H1 (cell line): ENCODE data around the gene P4HB. TPM values are rescaled to one million over a fixed set of nuclear protein-coding genes. Genes with fewer than 3 reads are reported as not detected.

ENCODE experiments used
- CTCF ChIA-PET: fragments of 300-600 bp; sonication (Branson Sonifier 250); formaldehyde crosslinking; loops from one replicate; lab custom pipeline; 2021; ENCODE audit not compliant: partially characterized antibody; lab: Charles Lee
- POLR2A ChIA-PET: fragments of 300-600 bp; sonication (Branson Sonifier 250); formaldehyde crosslinking; loops from one replicate; lab custom pipeline; 2021; ENCODE audit warnings: inconsistent platforms; ENCODE audit not compliant: partially characterized antibody; lab: Charles Lee
- DNase-seq, 2 experiments: peaks; one replicate each; pipeline versions ENCODE4 v3.0.0 to v3.0.0-alpha.2; 2010 to 2022; ENCODE audit warnings: low spot score in 2 of 2, low read depth in 1 of 2, mixed read lengths in 1 of 2
- FAIRE-seq: peaks from 2 replicates; lab custom pipeline; 2011; peaks lifted over from hg19 to GRCh38; lab: Jason Lieb, UNC
- H2AFZ ChIP-seq: 2 replicates; pipeline ENCODE4 v1.8.1; 2012; ENCODE audit warnings: low read length, inconsistent platforms
- H2AK5ac ChIP-seq: 2 replicates; pipeline ENCODE4 v1.6.1; 2013; ENCODE audit warnings: low read depth, low read length
- H2BK120ac ChIP-seq: replicated peaks from 2 replicates; pipeline ENCODE3; 2013; ENCODE audit warnings: low read depth, low read length, inconsistent platforms
- H2BK12ac ChIP-seq: 2 replicates; pipeline ENCODE4 v1.6.1; 2013; ENCODE audit warnings: low read depth, low read length
- H2BK15ac ChIP-seq: 2 replicates; pipeline ENCODE4 v1.6.1; 2013; ENCODE audit warnings: low read length
- H2BK20ac ChIP-seq: 2 replicates; pipeline ENCODE4 v1.6.1; 2013; ENCODE audit warnings: low read length
- H2BK5ac ChIP-seq: 2 replicates; pipeline ENCODE4 v1.6.1; 2013; ENCODE audit warnings: low read depth, low read length
- H3K14ac ChIP-seq: 2 replicates; pipeline ENCODE4 v1.6.1; 2013; ENCODE audit warnings: inconsistent platforms; ENCODE audit not compliant: insufficient read length
- H3K18ac ChIP-seq: 2 replicates; pipeline ENCODE4 v1.6.1; 2013; ENCODE audit warnings: low read length; ENCODE audit errors: extremely low read depth
- H3K23ac ChIP-seq: 2 replicates; pipeline ENCODE4 v1.6.1; 2013; ENCODE audit warnings: inconsistent platforms; ENCODE audit not compliant: insufficient read length
- H3K23me2 ChIP-seq: 2 replicates; pipeline ENCODE4 v1.6.1; 2013; ENCODE audit warnings: low read depth, low read length
- H3K27ac ChIP-seq: 2 replicates; pipeline ENCODE4 v1.6.1; 2011; ENCODE audit warnings: low read depth, low read length, inconsistent platforms
- H3K27me3 ChIP-seq, 4 experiments: replicated peaks in 1 of 4; 1 replicate in 1 of 4; 2 replicates in 3 of 4; pipeline versions ENCODE4 v1.6.1 to v1.8.1; 2011 to 2013; ENCODE audit warnings: low read length in 3 of 4, mild to moderate bottlenecking in 3 of 4, inconsistent platforms in 2 of 4, mixed read lengths in 2 of 4, moderate library complexity in 1 of 4; ENCODE audit not compliant: control insufficient read depth in 3 of 4, insufficient read depth in 3 of 4; ENCODE audit errors: extremely low read depth in 1 of 4
- H3K36me3 ChIP-seq, 4 experiments: 2 replicates each; pipeline versions ENCODE4 v1.6.1 to v1.8.1; 2011 to 2013; ENCODE audit warnings: mild to moderate bottlenecking in 4 of 4, low read length in 3 of 4, moderate library complexity in 2 of 4, control low read depth in 1 of 4, inconsistent platforms in 1 of 4; ENCODE audit not compliant: insufficient read depth in 4 of 4, control insufficient read depth in 2 of 4
- H3K4ac ChIP-seq: replicated peaks from 2 replicates; pipeline ENCODE3; 2013; ENCODE audit warnings: low read length, low read depth, mixed read lengths, inconsistent platforms; ENCODE audit not compliant: insufficient read length
- H3K4me1 ChIP-seq, 4 experiments: replicated peaks in 1 of 4; 1 replicate in 1 of 4; 2 replicates in 3 of 4; pipeline versions ENCODE4 v1.6.1 to v1.8.1; 2011 to 2013; ENCODE audit warnings: low read length in 3 of 4, inconsistent platforms in 2 of 4, mixed read lengths in 1 of 4; ENCODE audit not compliant: insufficient read depth in 4 of 4, control insufficient read depth in 3 of 4
- H3K4me2 ChIP-seq, 2 experiments: 2 replicates each; pipeline versions ENCODE4 v1.6.1 to v1.8.1; 2011 to 2013; ENCODE audit warnings: low read depth in 2 of 2, low read length in 2 of 2, control low read depth in 1 of 2, inconsistent platforms in 1 of 2, mild to moderate bottlenecking in 1 of 2; ENCODE audit not compliant: insufficient read depth in 1 of 2
- H3K4me3 ChIP-seq, 4 experiments: fragments of 200-600, 300-600 bp in 1 of 4; sonication (generic), shearing (Covaris generic), sonication (Bioruptor Twin) in 1 of 4; 2 replicates each; pipeline versions ENCODE4 v1.5.1 to v1.8.1; 2011 to 2016; ENCODE audit warnings: low read length in 4 of 4, low read depth in 3 of 4, control low read depth in 2 of 4, inconsistent platforms in 2 of 4, mild to moderate bottlenecking in 2 of 4, mixed read lengths in 1 of 4, moderate library complexity in 1 of 4; ENCODE audit not compliant: insufficient read depth in 2 of 4; ENCODE audit errors: extremely low read depth in 1 of 4
- H3K56ac ChIP-seq: replicated peaks from 2 replicates; pipeline ENCODE3; 2013; ENCODE audit warnings: low read depth, mild to moderate bottlenecking, mixed read lengths, low read length, inconsistent platforms; ENCODE audit not compliant: insufficient read length
- H3K79me1 ChIP-seq: 2 replicates; pipeline ENCODE4 v1.6.1; 2013; ENCODE audit warnings: low read depth, low read length, control low read depth
- H3K79me2 ChIP-seq, 2 experiments: 2 replicates each; pipeline versions ENCODE4 v1.6.1 to v1.8.1; 2012 to 2013; ENCODE audit warnings: low read length in 2 of 2, mild to moderate bottlenecking in 2 of 2, inconsistent platforms in 1 of 2; ENCODE audit not compliant: insufficient read depth in 2 of 2, control insufficient read depth in 1 of 2
- H3K9ac ChIP-seq, 4 experiments: replicated peaks in 1 of 4; 1 replicate in 1 of 4; 2 replicates in 3 of 4; pipeline versions ENCODE4 v1.6.1 to v1.8.1; 2011 to 2013; ENCODE audit warnings: low read depth in 3 of 4, low read length in 3 of 4, control low read depth in 2 of 4, mild to moderate bottlenecking in 2 of 4, moderate library complexity in 2 of 4, inconsistent platforms in 1 of 4; ENCODE audit errors: extremely low read depth in 1 of 4
- H3K9me3 ChIP-seq, 2 experiments: 2 replicates each; pipeline versions ENCODE4 v1.6.1 to v1.8.1; 2012 to 2013; ENCODE audit warnings: mild to moderate bottlenecking in 2 of 2, moderate library complexity in 2 of 2, control low read depth in 1 of 2, inconsistent platforms in 1 of 2, low read depth in 1 of 2, low read length in 1 of 2, mixed read lengths in 1 of 2; ENCODE audit not compliant: insufficient read depth in 2 of 2
- H4K20me1 ChIP-seq, 2 experiments: replicated peaks in 1 of 2; 2 replicates each; pipeline versions ENCODE3 to v1.8.1; 2011 to 2013; ENCODE audit warnings: inconsistent platforms in 2 of 2, low read length in 2 of 2, mild to moderate bottlenecking in 1 of 2; ENCODE audit not compliant: insufficient read depth in 2 of 2, control insufficient read depth in 1 of 2
- H4K5ac ChIP-seq: 2 replicates; pipeline ENCODE4 v1.6.1; 2013; ENCODE audit warnings: low read length, low read depth, mixed read lengths, inconsistent platforms; ENCODE audit not compliant: insufficient read length
- H4K8ac ChIP-seq: 2 replicates; pipeline ENCODE4 v1.8.0; 2013; ENCODE audit warnings: mild to moderate bottlenecking, moderate library complexity, low read length, inconsistent platforms; ENCODE audit not compliant: insufficient read depth; ENCODE audit errors: extremely low read depth
- H4K91ac ChIP-seq: replicated peaks from 2 replicates; pipeline ENCODE3; 2013; ENCODE audit warnings: low read length, mixed read lengths, inconsistent platforms; ENCODE audit not compliant: insufficient read length
- ASH2L ChIP-seq: fragments of 200-600, 300-600 bp; sonication (generic); IDR thresholded peaks from one replicate; pipeline ENCODE4 v1.7.1; 2017; ENCODE audit warnings: low read length
- CBX5 ChIP-seq: fragments of 300-800, 300-1000 bp; sonication (generic); IDR thresholded peaks from 2 replicates; pipeline ENCODE4 v1.7.1; 2016; ENCODE audit warnings: antibody characterized with exemption, low read length, low read depth
- KDM5A ChIP-seq: fragments of 200-600 bp; IDR thresholded peaks from 2 replicates; pipeline ENCODE4 v1.7.1; 2012; ENCODE audit warnings: mild to moderate bottlenecking, low read length, inconsistent platforms, mixed read lengths
- POU5F1 ChIP-seq: IDR thresholded peaks from 2 replicates; pipeline ENCODE4 v1.6.1; 2011; ENCODE audit warnings: low read depth, mild to moderate bottlenecking, low read length, moderate library complexity
- RAD21 ChIP-seq, 2 experiments: IDR thresholded peaks in 1 of 2; conservative IDR thresholded peaks in 1 of 2; 2 replicates each; pipeline ENCODE4 v1.6.1; 2011; ENCODE audit warnings: low read depth in 2 of 2, low read length in 2 of 2, improper control_type of control experiment in 1 of 2, inconsistent platforms in 1 of 2, mild to moderate bottlenecking in 1 of 2, moderate library complexity in 1 of 2
- TAF1 ChIP-seq: IDR thresholded peaks from 2 replicates; pipeline ENCODE4 v1.6.1; 2011; ENCODE audit warnings: mild to moderate bottlenecking, low read depth, low read length
- TAF7 ChIP-seq: optimal IDR thresholded peaks from 2 replicates; pipeline ENCODE3; 2011; ENCODE audit warnings: low read depth, mild to moderate bottlenecking, inconsistent platforms, low read length, moderate library complexity, borderline replicate concordance
- WGBS, 2 experiments: shearing (Covaris generic) in 1 of 2; methylation state at CpG; one replicate each; pipeline versions ENCODE4 v1.1.6 to v1.1.7; 2013 to 2015; ENCODE audit warnings: low lambda C conversion rate in 2 of 2, mixed read lengths in 2 of 2, inconsistent platforms in 1 of 2, low coverage in 1 of 2, missing lambda C conversion rate in 1 of 2; ENCODE audit not compliant: insufficient replicate concordance in 2 of 2, insufficient coverage in 1 of 2, insufficient read length in 1 of 2; ENCODE audit errors: extremely low coverage in 1 of 2, missing lambda C conversion rate in 1 of 2; 5-methylcytosine and 5-hydroxymethylcytosine counted together
- polyA plus RNA-seq, 7 experiments: library from polyadenylated mRNA; depleted of rRNA in 3 of 7; stranded (reverse) in 5 of 7; unstranded in 2 of 7; fragments of >200 nt in 5 of 7; fragments of 200-250 nt in 2 of 7; gene quantifications; 1 replicate in 5 of 7; 2 replicates in 1 of 7; 4 replicates in 1 of 7; pipeline versions ENCODE4 v1.2.1 to v1.2.3, GENCODE V29; 2011 to 2013; ENCODE audit warnings: missing spikeins in 2 of 7, mixed read lengths in 2 of 7
- total RNA-seq: library from RNA; stranded (reverse); fragmentation: NEBNext Ultra II Directional; extraction: Animal tissue kit (Norgen Biotek cat#: 25700); gene quantifications from 2 replicates; pipeline ENCODE4 v1.2.1, GENCODE V29; 2021

The P4HB gene
- total and polyA plus RNA-seq, 2 of the 8 experiments (the other 6 are each of a cell fraction or from before 2014, with no cell fraction given), result 41.4 to 379 TPM

GRCh38 chr17:81858170-81858966, 2.0 kb downstream of the P4HB start:
- Histone ChIP-seq H3K79me2 (peaks cover 13 to 44% of the 10 kb centered on the region in 2 experiments), H3K18ac (no peak overlapping the region), H2AFZ (no peak overlapping the region), H3K4ac (no peak overlapping the region), H3K4me1 (peaks cover 0 to 5% (median 5%) of the 10 kb centered on the region in 4 experiments; a peak in 5 of 7 replicates), H4K8ac (peak overlapping the region; percentile 73; the same call in 1 of the 2 replicates), H3K27ac (no peak overlapping the region), H4K5ac (no peak overlapping the region), H3K56ac (no peak overlapping the region), H2BK20ac (no peak overlapping the region), H3K36me3 (peaks cover 19 to 41% (median 28%) of the 10 kb centered on the region in 4 experiments; a peak in 7 of 8 replicates), H2BK15ac (no peak overlapping the region), H2AK5ac (no peak overlapping the region), H4K91ac (peak overlapping the region; percentile 56), H3K4me2 (peak overlapping the region; percentile 79 to 92; a peak in 2 of 4 replicates), H2BK5ac (no peak overlapping the region), H3K23me2 (peaks cover 8% of the 10 kb centered on the region), H3K14ac (no peak overlapping the region), H3K23ac (no peak overlapping the region), H3K9ac (0 out of 7 replicates have a peak overlapping the region, but pooled peaks of 1 of the 4 experiments have one; percentile 4), H2BK120ac (no peak overlapping the region), H4K20me1 (peaks cover 7 to 20% of the 10 kb centered on the region in 2 experiments), H3K79me1 (peaks cover 17% of the 10 kb centered on the region), H3K27me3 (no peaks in the 10 kb centered on the region; a peak in 1 of 7 replicates), H3K4me3 (peak overlapping the region in 1 of 4 experiments; percentile 80; a peak in 1 of 8 replicates), H2BK12ac (no peak overlapping the region), H3K9me3 (no peaks in the 10 kb centered on the region)
- TF ChIP-seq RAD21 (IDR thresholded peaks at IDR 0.05 in 1 of 2, conservative IDR thresholded peaks at IDR 0.05 in 1 of 2; ENCODE audit: low read depth in 2 of 2, low read length in 2 of 2) (no peak), TAF1 (no peak), ASH2L (no peak), POU5F1 (no peak), CBX5 (no peak), TAF7 (no peak), KDM5A (no peak)
- no peak for FAIRE-seq
- no peak for DNase-seq
- WGBS, 2 experiments, result 89% methylated on average over 20 of the region's 30 CpGs; no CpG with 5 or more reads in 1 of the 2 experiments
- CTCF ChIA-PET, result interaction anchor here (0.8 to 2.7 kb wide), 4 partner anchors 11 to 123 kb away, joined by 3 to 18 read pairs (median 6); no protein-coding TSS in a partner anchor
- POLR2A ChIA-PET, result interaction anchor here (0.9 to 3.6 kb wide), 6 partner anchors 8 to 144 kb away, joined by 3 to 17 read pairs (median 4); partner anchors contain the start of genes ARHGDIA and PPP1R27
